ENCODE measurements around the gene CUEDC1. TPM values are rescaled to one million over a fixed set of nuclear protein-coding genes. Genes with fewer than 3 reads are reported as not detected.
A peak's percentile ranks its signal among the peaks of the same experiment; 100 is the strongest.

The CUEDC1 gene, protein sequence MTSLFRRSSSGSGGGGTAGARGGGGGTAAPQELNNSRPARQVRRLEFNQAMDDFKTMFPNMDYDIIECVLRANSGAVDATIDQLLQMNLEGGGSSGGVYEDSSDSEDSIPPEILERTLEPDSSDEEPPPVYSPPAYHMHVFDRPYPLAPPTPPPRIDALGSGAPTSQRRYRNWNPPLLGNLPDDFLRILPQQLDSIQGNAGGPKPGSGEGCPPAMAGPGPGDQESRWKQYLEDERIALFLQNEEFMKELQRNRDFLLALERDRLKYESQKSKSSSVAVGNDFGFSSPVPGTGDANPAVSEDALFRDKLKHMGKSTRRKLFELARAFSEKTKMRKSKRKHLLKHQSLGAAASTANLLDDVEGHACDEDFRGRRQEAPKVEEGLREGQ
- total RNA-seq, result 2.5 TPM

DNA sequence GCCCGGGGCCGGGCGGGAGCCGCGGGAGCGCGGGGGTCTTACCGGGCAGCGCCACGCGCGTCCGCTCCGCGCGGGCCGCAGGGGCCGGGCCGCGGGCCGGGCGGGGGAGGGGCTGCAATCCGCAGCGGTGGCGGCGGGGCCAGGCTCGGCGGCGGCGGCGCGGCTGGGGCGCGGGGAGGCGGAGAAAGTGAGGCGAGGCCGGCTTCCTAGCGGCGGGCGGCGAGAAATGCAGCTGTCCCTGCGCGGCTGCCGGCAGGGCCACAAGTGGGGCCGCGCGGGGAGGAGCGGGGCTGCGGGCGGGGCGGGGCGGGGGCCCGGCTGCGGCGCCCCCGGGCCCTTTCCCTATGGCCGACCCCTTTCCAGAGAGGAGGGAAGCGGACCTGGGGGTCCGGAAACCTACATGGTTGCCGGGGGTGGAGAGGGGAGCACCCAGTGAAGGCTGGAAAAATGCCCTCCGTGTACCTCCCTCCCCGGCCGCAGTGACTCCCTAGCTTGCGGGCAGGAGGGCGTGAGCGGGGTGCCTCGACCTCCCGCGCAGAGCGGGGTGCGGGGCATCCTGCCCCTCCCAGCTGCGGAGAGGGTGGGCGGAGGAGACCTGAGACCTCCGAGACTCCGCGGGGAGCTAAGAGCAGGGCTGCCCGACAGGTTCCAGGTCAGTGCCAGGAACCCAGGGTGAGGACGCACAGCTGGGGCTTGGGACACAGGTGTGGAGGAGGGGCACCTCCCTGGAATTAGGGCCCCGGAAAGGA lies at the start of gene CUEDC1:
CUEDC1 (minus strand) TSS at position 230 of the 749 bp plus-strand sequence. CDS start 69,848 bp downstream, outside the sequence.
- peaks cover 40% of the 10 kb centered on the region for H3K4me1 ChIP-seq (ENCODE audit: insufficient read depth, low read length)
- no peaks in the 10 kb centered on the region for H3K9me3 ChIP-seq (ENCODE audit: low read depth, low read length)
- H3K4me3 ChIP-seq (ENCODE audit: low read length), result peak within 1 kb of the TSS; percentile 35
- peaks cover 27% of the 10 kb centered on the region for H3K27me3 ChIP-seq (ENCODE audit: insufficient read depth, low read length)

DNA sequence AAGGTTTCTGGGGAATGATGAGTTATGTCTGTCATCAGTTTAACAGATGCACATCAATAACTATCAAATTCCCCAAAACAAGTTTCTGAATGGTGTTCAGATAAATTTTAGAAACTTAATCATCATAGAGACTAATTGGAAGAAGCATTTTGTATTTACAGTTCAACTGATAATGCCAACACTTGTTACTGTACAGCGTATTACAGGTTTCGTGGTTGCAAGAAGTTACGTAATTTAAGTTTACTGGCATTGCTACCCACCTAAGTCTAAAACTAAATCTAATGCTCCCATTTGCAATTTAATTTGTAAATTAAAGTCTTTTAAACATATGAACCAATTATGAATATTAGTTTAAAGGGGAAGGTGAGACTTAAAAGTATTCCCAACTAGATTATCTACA lies 48.8 kb upstream of the CUEDC1 start:
- no peaks in the 10 kb centered on the region for H3K9me3 ChIP-seq (ENCODE audit: low read depth, low read length)
- H3K27me3 ChIP-seq (ENCODE audit: insufficient read depth, low read length), result no peaks in the 10 kb centered on the region
- H3K4me3 ChIP-seq (ENCODE audit: low read length), result no peak overlapping the region
- peaks cover 35% of the 10 kb centered on the region for H3K4me1 ChIP-seq (ENCODE audit: insufficient read depth, low read length)

DNA sequence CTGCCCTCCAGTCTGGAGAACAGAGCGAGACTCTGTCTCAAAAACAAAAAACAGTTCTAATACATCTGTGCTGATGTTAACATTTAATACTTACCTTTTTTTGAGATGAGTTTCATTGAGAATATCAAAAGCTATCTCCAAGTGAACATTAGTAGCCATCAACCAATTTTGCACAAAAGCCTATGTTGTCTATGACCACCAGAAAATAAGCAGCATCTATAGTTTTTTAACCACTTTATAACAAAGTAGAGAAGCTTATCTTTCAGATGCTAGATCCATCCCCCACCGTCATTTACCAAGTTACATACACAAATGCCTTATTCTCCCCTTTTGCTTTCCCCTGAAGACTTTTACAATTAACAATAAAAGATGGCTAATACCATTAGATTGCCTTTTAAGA lies 47.8 kb upstream of the CUEDC1 start:
- no peak overlapping the region for H3K4me3 ChIP-seq (ENCODE audit: low read length)
- H3K4me1 ChIP-seq (ENCODE audit: insufficient read depth, low read length), result peaks cover 31% of the 10 kb centered on the region
- H3K9me3 ChIP-seq (ENCODE audit: low read depth, low read length), result no peaks in the 10 kb centered on the region
- no peaks in the 10 kb centered on the region for H3K27me3 ChIP-seq (ENCODE audit: insufficient read depth, low read length)

DNA sequence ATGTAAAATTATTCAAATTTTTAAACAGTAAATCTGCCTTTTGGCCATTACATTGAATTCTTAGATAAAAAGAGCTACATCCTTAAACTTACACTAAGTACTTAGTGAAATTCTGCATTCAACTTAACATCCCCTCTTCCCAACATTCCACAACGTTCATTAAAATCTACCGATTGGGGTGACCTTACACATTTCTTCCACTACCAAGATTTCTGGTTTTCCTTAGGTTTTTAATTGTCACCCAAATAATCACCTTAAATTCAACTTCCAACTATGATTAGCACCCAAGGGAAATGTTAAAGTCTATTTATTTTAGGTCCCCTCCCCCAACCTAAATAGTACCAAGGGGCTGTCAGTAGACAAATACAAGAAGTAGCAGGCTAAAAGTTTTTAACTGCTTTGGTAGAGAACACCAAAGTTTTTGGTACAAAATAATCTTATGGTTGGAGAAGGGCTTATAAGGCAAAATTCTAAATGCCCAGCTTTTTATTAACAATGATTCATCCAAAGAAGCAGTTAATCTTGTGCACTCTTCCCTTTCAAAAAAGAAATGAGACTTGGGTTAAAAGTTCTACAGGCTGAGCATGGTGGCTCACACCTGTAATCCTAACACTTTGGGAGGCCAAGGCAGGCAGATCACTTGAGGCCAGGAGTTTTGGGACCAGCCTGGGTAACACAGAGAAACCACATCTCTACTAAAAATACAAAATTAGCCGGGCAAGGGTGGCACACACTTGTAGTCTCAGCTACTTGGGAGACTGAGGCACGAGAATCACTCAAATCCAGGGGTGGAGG lies 47.1 kb upstream of the CUEDC1 start:
- Histone ChIP-seq H3K27me3 (ENCODE audit: insufficient read depth, low read length) (no peaks in the 10 kb centered on the region), H3K9me3 (ENCODE audit: low read depth, low read length) (no peaks in the 10 kb centered on the region), H3K4me3 (ENCODE audit: low read length) (no peak overlapping the region), H3K4me1 (ENCODE audit: insufficient read depth, low read length) (peaks cover 28% of the 10 kb centered on the region)

DNA sequence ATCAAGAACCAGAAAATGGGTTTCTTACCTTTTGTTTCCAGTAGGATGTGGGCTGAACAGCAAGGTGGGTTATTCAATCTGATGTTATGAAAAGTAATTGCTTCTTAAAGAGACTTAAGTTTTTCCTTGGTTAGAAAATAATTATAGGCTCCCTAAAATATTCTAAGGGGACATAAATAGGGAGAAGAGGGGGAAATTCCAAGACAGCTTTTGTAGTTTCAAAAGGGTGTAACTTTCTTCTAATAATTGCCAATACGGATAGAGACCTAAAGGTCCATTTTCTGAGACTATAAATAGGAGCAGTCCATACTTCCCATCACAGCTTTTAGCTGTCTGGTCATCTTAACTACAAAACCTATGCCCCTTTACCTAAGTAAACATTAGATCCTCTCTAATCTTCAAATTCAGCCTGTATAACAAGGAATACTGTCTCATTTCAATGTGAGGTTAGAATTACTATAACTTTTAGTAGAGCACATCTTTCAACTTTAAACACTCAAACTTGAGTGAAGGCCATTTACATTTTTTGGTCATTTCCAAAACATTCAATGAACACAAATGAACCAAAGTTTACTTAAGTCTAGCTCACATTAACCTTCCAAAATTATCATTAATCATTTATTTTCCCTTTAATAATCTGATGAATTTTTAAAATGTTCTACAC lies 46.4 kb upstream of the CUEDC1 start:
- H3K9me3 ChIP-seq (ENCODE audit: low read depth, low read length), result no peaks in the 10 kb centered on the region
- no peak overlapping the region for H3K4me3 ChIP-seq (ENCODE audit: low read length)
- peaks cover 28% of the 10 kb centered on the region for H3K4me1 ChIP-seq (ENCODE audit: insufficient read depth, low read length)
- no peaks in the 10 kb centered on the region for H3K27me3 ChIP-seq (ENCODE audit: insufficient read depth, low read length)

DNA sequence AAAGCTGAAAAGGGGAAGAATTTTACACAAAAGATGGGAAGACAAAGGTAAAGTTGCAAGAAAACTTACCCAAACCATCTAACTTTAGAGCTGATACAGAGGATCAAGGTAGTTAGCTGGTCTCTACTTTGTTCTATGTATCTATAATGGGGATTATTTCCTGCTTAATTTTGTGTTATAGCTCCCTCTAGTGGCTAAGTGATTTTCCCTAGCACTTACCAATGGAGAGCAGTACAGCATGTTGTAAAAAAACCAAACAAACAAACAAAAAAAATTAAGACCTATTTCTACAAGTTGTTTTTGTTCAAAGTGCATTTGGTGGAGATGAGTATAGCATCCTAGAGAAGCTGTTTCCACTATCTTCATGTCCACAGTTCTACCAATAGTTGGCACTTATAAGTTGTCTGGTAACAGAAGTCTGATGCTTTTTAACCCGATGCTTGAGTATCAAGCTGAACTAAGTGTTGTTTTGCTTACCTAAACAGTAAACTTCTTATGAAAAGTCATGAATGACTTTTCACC lies 44.3 kb upstream of the CUEDC1 start:
- Histone ChIP-seq H3K9me3 (ENCODE audit: low read depth, low read length) (no peaks in the 10 kb centered on the region), H3K4me1 (ENCODE audit: insufficient read depth, low read length) (peaks cover 19% of the 10 kb centered on the region), H3K27me3 (ENCODE audit: insufficient read depth, low read length) (no peaks in the 10 kb centered on the region), H3K4me3 (ENCODE audit: low read length) (no peak overlapping the region)

DNA sequence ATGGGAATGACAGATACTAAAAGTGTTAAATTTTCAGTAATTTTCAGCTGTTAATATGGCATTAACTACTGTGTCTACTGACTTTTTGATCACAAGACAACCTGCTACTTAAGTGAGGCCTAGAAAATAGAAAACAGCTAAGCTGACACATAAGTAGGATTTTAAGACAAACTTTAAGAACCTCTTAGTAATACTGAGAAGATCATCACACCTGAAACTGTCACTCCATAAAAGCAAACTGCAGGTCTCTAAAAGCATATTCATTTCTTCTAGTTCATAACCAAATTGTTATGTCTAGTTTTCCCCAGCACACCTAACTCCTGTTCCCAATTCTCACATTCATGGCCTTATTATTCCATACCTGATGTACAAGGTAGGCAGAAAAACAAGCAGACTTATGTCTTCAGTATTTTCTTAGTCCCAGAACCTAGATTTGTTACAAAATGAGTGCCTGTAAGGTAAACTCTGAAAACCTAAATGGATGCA lies 43.8 kb upstream of the CUEDC1 start:
- H3K4me1 ChIP-seq (ENCODE audit: insufficient read depth, low read length), result peaks cover 21% of the 10 kb centered on the region
- no peaks in the 10 kb centered on the region for H3K9me3 ChIP-seq (ENCODE audit: low read depth, low read length)
- H3K4me3 ChIP-seq (ENCODE audit: low read length), result no peak overlapping the region
- H3K27me3 ChIP-seq (ENCODE audit: insufficient read depth, low read length), result no peaks in the 10 kb centered on the region

DNA sequence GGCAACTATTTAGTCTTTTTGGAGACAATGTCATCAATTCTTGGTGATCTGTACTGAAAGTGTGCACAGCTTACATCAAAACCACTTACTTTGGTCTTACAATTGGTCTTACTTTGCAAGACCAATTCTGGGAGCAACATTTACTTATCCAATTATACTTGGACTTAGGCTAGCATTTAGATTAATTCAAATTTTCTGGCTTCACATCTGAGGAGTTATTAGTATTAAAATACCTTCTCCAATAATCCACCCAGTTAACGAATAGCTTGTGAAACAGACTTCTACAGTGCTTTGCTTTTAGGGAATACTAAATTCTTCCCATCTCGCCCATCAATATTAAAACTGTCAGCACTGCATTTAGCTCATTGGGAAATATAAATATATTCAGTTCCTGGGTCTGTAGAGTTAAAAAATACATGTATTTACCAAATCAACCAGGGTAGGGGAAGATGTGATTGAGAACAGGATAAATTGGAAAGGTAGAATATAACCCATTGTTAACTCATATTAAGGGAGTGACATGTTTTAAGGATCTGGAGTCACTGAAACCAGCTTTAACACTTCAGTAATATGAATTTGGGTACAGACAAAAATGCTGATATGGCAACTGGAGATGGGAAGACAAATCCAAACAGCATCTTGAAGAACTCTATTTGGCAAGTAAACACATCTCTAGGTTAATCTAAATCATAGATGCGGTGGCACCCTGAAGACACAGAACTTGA lies 42.0 kb upstream of the CUEDC1 start:
- peaks cover 28% of the 10 kb centered on the region for H3K4me1 ChIP-seq (ENCODE audit: insufficient read depth, low read length)
- H3K9me3 ChIP-seq (ENCODE audit: low read depth, low read length), result no peaks in the 10 kb centered on the region
- H3K27me3 ChIP-seq (ENCODE audit: insufficient read depth, low read length), result no peaks in the 10 kb centered on the region
- no peak overlapping the region for H3K4me3 ChIP-seq (ENCODE audit: low read length)

DNA sequence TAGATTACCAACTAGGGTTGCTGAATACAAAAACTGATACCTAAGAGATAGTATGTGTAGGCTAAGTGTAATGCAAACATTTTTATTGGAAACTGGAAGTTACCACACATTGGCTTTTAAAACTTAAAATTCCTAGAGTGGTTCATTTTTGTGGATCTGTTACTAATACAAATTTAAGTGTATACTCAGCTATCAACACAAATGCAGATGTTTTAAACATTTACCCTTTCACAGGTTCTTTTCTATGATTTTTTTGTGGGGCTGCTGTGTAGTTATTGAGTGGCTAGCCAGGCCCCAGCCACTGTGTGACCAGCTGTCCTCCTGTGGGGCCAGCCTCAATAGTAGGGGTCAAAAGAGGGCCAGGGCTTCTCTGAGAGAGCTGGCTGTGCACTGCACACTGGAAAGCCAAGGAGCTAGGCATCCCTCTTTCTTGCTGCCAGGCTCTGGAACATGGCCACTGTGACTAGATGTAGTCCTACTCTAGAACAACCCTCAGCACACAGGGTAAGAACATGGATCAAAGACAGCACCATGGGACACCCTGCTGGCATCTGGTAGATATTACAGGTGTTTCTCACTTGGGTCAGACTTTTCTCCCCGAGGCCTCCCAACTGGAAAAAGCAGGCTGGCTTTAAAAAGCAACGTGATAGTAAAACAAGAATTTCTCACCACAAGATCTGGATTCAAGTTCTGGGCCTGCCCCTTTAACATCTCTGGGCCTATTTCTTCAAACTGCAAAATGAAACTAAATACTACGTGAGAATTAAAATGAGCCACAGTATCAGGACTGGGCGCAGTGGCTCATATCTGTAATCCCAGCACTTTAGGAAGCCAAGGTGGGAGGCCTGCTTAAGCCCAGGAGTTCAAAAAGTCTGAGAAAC lies 40.1 kb upstream of the CUEDC1 start:
- Histone ChIP-seq H3K27me3 (ENCODE audit: insufficient read depth, low read length) (no peaks in the 10 kb centered on the region), H3K4me1 (ENCODE audit: insufficient read depth, low read length) (peaks cover 28% of the 10 kb centered on the region), H3K4me3 (ENCODE audit: low read length) (no peak overlapping the region), H3K9me3 (ENCODE audit: low read depth, low read length) (no peaks in the 10 kb centered on the region)

DNA sequence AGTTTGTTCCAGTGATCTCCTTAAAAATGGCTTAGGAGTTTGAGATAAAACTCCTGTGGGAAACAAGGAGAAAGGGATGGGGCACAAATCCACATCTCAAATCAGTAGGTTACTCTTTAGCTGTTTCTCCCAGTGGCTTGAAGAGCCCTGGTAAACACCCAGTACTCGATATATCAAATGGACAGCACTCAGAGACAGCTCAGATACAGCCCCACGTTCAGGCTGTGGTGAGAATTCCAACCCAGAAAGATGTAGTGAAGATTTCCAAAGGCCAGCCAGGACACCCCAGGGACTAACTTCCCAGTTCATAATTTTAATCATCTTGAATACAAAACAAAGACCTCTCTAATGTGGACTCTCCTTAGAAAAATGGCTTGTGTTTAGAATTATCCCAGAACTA lies 39.2 kb upstream of the CUEDC1 start:
- H3K4me1 ChIP-seq (ENCODE audit: insufficient read depth, low read length), result peaks cover 28% of the 10 kb centered on the region
- no peaks in the 10 kb centered on the region for H3K27me3 ChIP-seq (ENCODE audit: insufficient read depth, low read length)
- no peak overlapping the region for H3K4me3 ChIP-seq (ENCODE audit: low read length)
- H3K9me3 ChIP-seq (ENCODE audit: low read depth, low read length), result no peaks in the 10 kb centered on the region

DNA sequence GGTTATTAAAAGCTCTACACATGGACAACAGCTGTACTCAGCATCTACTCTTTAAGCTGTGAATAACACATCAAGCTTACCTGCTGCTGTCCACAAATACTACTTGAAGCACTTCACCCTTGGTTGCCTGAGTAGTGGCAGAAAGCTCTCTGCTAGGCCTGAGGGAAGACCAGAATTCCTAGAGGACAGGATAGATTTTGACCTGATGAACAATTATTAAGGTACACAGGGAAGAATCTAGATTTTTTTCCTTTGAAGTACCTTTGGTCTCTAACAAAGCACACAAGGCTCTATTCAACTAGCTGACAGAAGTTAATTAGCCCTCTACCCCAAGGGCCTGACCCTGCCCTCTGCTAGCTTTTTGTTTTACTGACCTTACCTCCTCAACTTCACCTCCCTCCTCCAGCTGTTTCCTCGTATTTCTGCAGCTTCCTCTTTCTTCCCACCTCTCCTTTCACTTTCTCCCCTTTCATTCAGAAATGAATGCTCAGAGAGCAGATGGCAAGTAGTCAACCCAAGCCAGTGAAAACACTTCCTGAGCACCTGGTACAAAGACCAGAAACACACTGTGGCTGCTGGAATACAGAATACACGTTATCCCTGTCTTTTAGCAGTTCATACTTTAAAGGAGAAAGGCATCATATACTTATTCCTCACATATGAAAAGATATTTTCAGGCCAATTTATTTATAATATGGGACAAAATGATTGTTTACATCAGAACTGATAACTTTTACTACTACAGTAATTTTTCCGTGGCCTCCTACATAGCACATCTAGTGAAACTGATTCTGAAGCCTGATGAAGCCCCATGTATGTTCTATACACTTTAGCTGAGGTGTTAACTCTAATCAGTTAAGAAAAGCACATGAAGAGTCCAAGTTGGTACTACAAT lies 38.5 kb upstream of the CUEDC1 start:
- no peaks in the 10 kb centered on the region for H3K27me3 ChIP-seq (ENCODE audit: insufficient read depth, low read length)
- H3K4me3 ChIP-seq (ENCODE audit: low read length), result no peak overlapping the region
- no peaks in the 10 kb centered on the region for H3K9me3 ChIP-seq (ENCODE audit: low read depth, low read length)
- peaks cover 34% of the 10 kb centered on the region for H3K4me1 ChIP-seq (ENCODE audit: insufficient read depth, low read length)

DNA sequence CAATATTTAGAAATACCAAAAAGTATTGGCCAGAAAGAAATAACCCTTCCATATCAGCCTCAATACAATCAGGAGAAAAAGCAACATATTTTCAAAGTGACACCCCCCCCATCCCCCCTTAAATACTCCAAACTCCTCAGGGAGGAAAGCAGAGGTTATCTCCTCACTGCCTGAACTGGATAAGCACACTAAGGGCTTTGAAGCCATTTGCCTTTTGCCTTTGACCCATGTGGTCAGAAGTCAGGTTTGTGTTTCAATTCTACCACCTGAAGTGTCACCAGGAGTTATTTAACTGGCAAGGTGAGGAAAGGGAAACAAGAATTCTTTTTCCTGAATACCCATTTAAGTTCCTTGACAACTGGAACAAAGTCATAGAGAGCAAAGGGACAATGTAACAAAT lies 36.3 kb upstream of the CUEDC1 start:
- Histone ChIP-seq H3K9me3 (ENCODE audit: low read depth, low read length) (no peaks in the 10 kb centered on the region), H3K27me3 (ENCODE audit: insufficient read depth, low read length) (no peaks in the 10 kb centered on the region), H3K4me1 (ENCODE audit: insufficient read depth, low read length) (peaks cover 43% of the 10 kb centered on the region), H3K4me3 (ENCODE audit: low read length) (no peak overlapping the region)
